ENCODE measurements around the gene ATMIN.
A peak's percentile ranks its signal among the peaks of the same experiment; 100 is the strongest.

The ATMIN gene

GRCh38 chr16:81061871-81062608 is 26.4 kb downstream of the ATMIN start:
- DNase-seq (ENCODE audit: low read depth): no peak

GRCh38 chr16:81066681-81067080 is 31.0 kb downstream of the ATMIN start:
- no peak for TF ChIP-seq MAX (IDR thresholded peaks at IDR 0.05; ENCODE audit: low read depth, low read length)
- no peak for TF ChIP-seq MYC (IDR thresholded peaks at IDR 0.05; ENCODE audit: low read depth, low read length)
- no peak for TF ChIP-seq CTCF (IDR thresholded peaks at IDR 0.05; ENCODE audit: low read depth, low read length)
- TF ChIP-seq POLR2A (IDR thresholded peaks at IDR 0.05; ENCODE audit: extremely low read depth, insufficient read length): no peak
- no peak overlapping the region for H3K4me3 ChIP-seq (ENCODE audit: low read depth, low read length)
- no peak for DNase-seq (ENCODE audit: low read depth)

More at GRCh38 chr16:81061871-81062608, 26.4 kb downstream of the ATMIN start:
- TF ChIP-seq MAX (IDR thresholded peaks at IDR 0.05; ENCODE audit: low read depth, low read length): no peak
- TF ChIP-seq MYC (IDR thresholded peaks at IDR 0.05; ENCODE audit: low read depth, low read length): no peak
- no peak for TF ChIP-seq POLR2A (IDR thresholded peaks at IDR 0.05; ENCODE audit: extremely low read depth, insufficient read length)
- H3K4me3 ChIP-seq (ENCODE audit: low read depth, low read length): no peak overlapping the region

- H3K4me3 ChIP-seq (ENCODE audit: low read depth, low read length): no peak overlapping the region
- DNase-seq (ENCODE audit: low read depth): no peak
- TF ChIP-seq MYC (IDR thresholded peaks at IDR 0.05; ENCODE audit: low read depth, low read length) (no peak), CTCF (IDR thresholded peaks at IDR 0.05; ENCODE audit: low read depth, low read length) (no peak), POLR2A (IDR thresholded peaks at IDR 0.05; ENCODE audit: extremely low read depth, insufficient read length) (no peak), MAX (IDR thresholded peaks at IDR 0.05; ENCODE audit: low read depth, low read length) (no peak)
These were observed 31.5 kb downstream of the ATMIN start for GRCh38 chr16:81067166-81067565.

- TF ChIP-seq MYC (IDR thresholded peaks at IDR 0.05; ENCODE audit: low read depth, low read length) (no peak), POLR2A (IDR thresholded peaks at IDR 0.05; ENCODE audit: extremely low read depth, insufficient read length) (no peak), MAX (IDR thresholded peaks at IDR 0.05; ENCODE audit: low read depth, low read length) (no peak), CTCF (IDR thresholded peaks at IDR 0.05; ENCODE audit: low read depth, low read length) (no peak)
- DNase-seq (ENCODE audit: low read depth): no peak
These were observed 33.4 kb downstream of the ATMIN start for GRCh38 chr16:81069063-81069462.

GRCh38 chr16:81070979-81071378 is 35.3 kb downstream of the ATMIN start:
- H3K4me3 ChIP-seq (ENCODE audit: low read depth, low read length): no peak overlapping the region
- no peak for DNase-seq (ENCODE audit: low read depth)
- no peak for TF ChIP-seq POLR2A (IDR thresholded peaks at IDR 0.05; ENCODE audit: extremely low read depth, insufficient read length)
- no peak for TF ChIP-seq MAX (IDR thresholded peaks at IDR 0.05; ENCODE audit: low read depth, low read length)
- TF ChIP-seq CTCF (IDR thresholded peaks at IDR 0.05; ENCODE audit: low read depth, low read length): no peak
- no peak for TF ChIP-seq MYC (IDR thresholded peaks at IDR 0.05; ENCODE audit: low read depth, low read length)

More at GRCh38 chr16:81069063-81069462, 33.4 kb downstream of the ATMIN start:
- no peak overlapping the region for H3K4me3 ChIP-seq (ENCODE audit: low read depth, low read length)

- H3K4me3 ChIP-seq (ENCODE audit: low read depth, low read length): no peak overlapping the region
- peak; percentile 76 for DNase-seq (ENCODE audit: low read depth)
- TF ChIP-seq MYC (IDR thresholded peaks at IDR 0.05; ENCODE audit: low read depth, low read length): no peak
- TF ChIP-seq POLR2A (IDR thresholded peaks at IDR 0.05; ENCODE audit: extremely low read depth, insufficient read length): no peak
- no peak for TF ChIP-seq CTCF (IDR thresholded peaks at IDR 0.05; ENCODE audit: low read depth, low read length)
These were observed 36.2 kb downstream of the ATMIN start for GRCh38 chr16:81071805-81072204.

Measured in NB4 (cell line).